H9 (cell line): Measurements from ENCODE around the gene TCF4. TPM values are rescaled to one million over a fixed set of nuclear protein-coding genes. Genes with fewer than 3 reads are reported as not detected.

ENCODE experiments used
- DNase-seq: peaks from one replicate; pipeline ENCODE4 v3.0.0-alpha.2; 2017
- H2AFZ ChIP-seq: one replicate; pipeline ENCODE4 v1.6.1; 2013; ENCODE audit warnings: mild to moderate bottlenecking, low read length, control low read depth, moderate library complexity
- H2AK5ac ChIP-seq: 2 replicates; pipeline ENCODE4 v1.6.1; 2013; ENCODE audit warnings: low read length, control low read depth, mixed read lengths; ENCODE audit not compliant: insufficient read length
- H2BK120ac ChIP-seq: one replicate; pipeline ENCODE4 v1.6.1; 2013; ENCODE audit warnings: low read depth, mild to moderate bottlenecking, low read length, control low read depth, inconsistent platforms; ENCODE audit not compliant: poor library complexity, severe bottlenecking
- H2BK12ac ChIP-seq: 2 replicates; pipeline ENCODE4 v1.6.1; 2013; ENCODE audit warnings: low read length, control low read depth, mixed read lengths, low read depth; ENCODE audit not compliant: insufficient read length
- H2BK15ac ChIP-seq: 2 replicates; pipeline ENCODE4 v1.6.1; 2013; ENCODE audit warnings: low read depth, low read length, control low read depth
- H2BK20ac ChIP-seq: one replicate; pipeline ENCODE4 v1.6.1; 2013; ENCODE audit warnings: low read depth, mild to moderate bottlenecking, low read length, control low read depth, inconsistent platforms; ENCODE audit not compliant: poor library complexity, severe bottlenecking
- H2BK5ac ChIP-seq: 2 replicates; pipeline ENCODE4 v1.6.1; 2013; ENCODE audit warnings: low read length, control low read depth, mixed read lengths; ENCODE audit not compliant: insufficient read length
- H3K14ac ChIP-seq: 2 replicates; pipeline ENCODE4 v1.6.1; 2013; ENCODE audit warnings: low read length, control low read depth; ENCODE audit not compliant: insufficient read depth
- H3K18ac ChIP-seq: 2 replicates; pipeline ENCODE4 v1.6.1; 2013; ENCODE audit warnings: low read depth, mild to moderate bottlenecking, mixed read lengths, low read length, control low read depth; ENCODE audit not compliant: insufficient read length
- H3K23ac ChIP-seq: 2 replicates; pipeline ENCODE4 v1.6.1; 2013; ENCODE audit warnings: low read length, control low read depth, mixed read lengths, low read depth; ENCODE audit not compliant: insufficient read length
- H3K23me2 ChIP-seq: 2 replicates; pipeline ENCODE4 v1.6.1; 2013; ENCODE audit warnings: low read depth, mild to moderate bottlenecking, mixed read lengths, low read length, control low read depth; ENCODE audit not compliant: insufficient read length, poor library complexity, severe bottlenecking
- H3K27ac ChIP-seq: 2 replicates; pipeline ENCODE4 v1.5.1; 2013; ENCODE audit warnings: low read length, control low read depth, mixed read lengths, low read depth; ENCODE audit not compliant: insufficient read length
- H3K27me3 ChIP-seq: 2 replicates; pipeline ENCODE4 v1.6.1; 2013; ENCODE audit warnings: low read length, control low read depth, inconsistent platforms; ENCODE audit not compliant: insufficient read depth
- H3K4ac ChIP-seq: 2 replicates; pipeline ENCODE4 v1.6.1; 2013; ENCODE audit warnings: low read depth, mild to moderate bottlenecking, control low read depth, inconsistent platforms, low read length, moderate library complexity
- H3K4me1 ChIP-seq: 2 replicates; pipeline ENCODE4 v1.6.1; 2013; ENCODE audit warnings: low read length, control low read depth, inconsistent platforms; ENCODE audit not compliant: insufficient read depth
- H3K4me2 ChIP-seq: 2 replicates; pipeline ENCODE4 v1.6.1; 2013; ENCODE audit warnings: low read length, control low read depth, mixed read lengths; ENCODE audit not compliant: insufficient read length, insufficient read depth
- H3K56ac ChIP-seq: 2 replicates; pipeline ENCODE4 v1.6.1; 2013; ENCODE audit warnings: low read depth, mild to moderate bottlenecking, mixed read lengths, low read length, control low read depth; ENCODE audit not compliant: insufficient read length
- H3K79me1 ChIP-seq: 2 replicates; pipeline ENCODE4 v1.6.1; 2013; ENCODE audit warnings: low read depth, mild to moderate bottlenecking, moderate library complexity, low read length, control low read depth, inconsistent platforms; ENCODE audit not compliant: insufficient read depth, poor library complexity, severe bottlenecking
- H3K79me2 ChIP-seq: 2 replicates; pipeline ENCODE4 v1.6.1; 2013; ENCODE audit warnings: low read length, control low read depth, inconsistent platforms; ENCODE audit not compliant: insufficient read depth
- H3K9ac ChIP-seq: 2 replicates; pipeline ENCODE4 v1.6.1; 2013; ENCODE audit warnings: low read length, control low read depth, mixed read lengths; ENCODE audit not compliant: insufficient read length; ENCODE audit errors: extremely low read depth
- H3K9me3 ChIP-seq: one replicate; pipeline ENCODE4 v1.6.1; 2013; ENCODE audit warnings: low read depth, low read length, inconsistent platforms; ENCODE audit not compliant: control insufficient read depth
- H3T11ph ChIP-seq: one replicate; pipeline ENCODE4 v1.6.1; 2013; ENCODE audit warnings: mild to moderate bottlenecking, low read length, control low read depth, inconsistent platforms
- H4K20me1 ChIP-seq: one replicate; pipeline ENCODE4 v1.6.1; 2013; ENCODE audit not compliant: control insufficient read depth, insufficient read length, insufficient read depth
- H4K5ac ChIP-seq: 2 replicates; pipeline ENCODE4 v1.6.1; 2013; ENCODE audit warnings: low read depth, mild to moderate bottlenecking, mixed read lengths, low read length, control low read depth; ENCODE audit not compliant: insufficient read length
- H4K8ac ChIP-seq: replicated peaks from 2 replicates; pipeline ENCODE4 v1.6.1; 2013; ENCODE audit warnings: low read length, control low read depth, mixed read lengths, low read depth; ENCODE audit not compliant: insufficient read length
- H4K91ac ChIP-seq: 2 replicates; pipeline ENCODE4 v1.6.1; 2013; ENCODE audit warnings: low read depth, mild to moderate bottlenecking, moderate library complexity, mixed read lengths, low read length, control low read depth; ENCODE audit not compliant: insufficient read length
- H3K27ac Mint-ChIP-seq, 3 experiments: 2 replicates in 2 of 3; 3 replicates in 1 of 3; pipeline ENCODE4 v1.8.0; 2020 to 2021; ENCODE audit warnings: mixed read lengths in 3 of 3, mild to moderate bottlenecking in 1 of 3, moderate library complexity in 1 of 3
- H3K27me3 Mint-ChIP-seq: 2 replicates; pipeline ENCODE4 v1.8.0; 2021; ENCODE audit warnings: low read depth, mild to moderate bottlenecking, moderate library complexity, mixed read lengths
- H3K36me3 Mint-ChIP-seq, 3 experiments: 2 replicates in 2 of 3; 3 replicates in 1 of 3; pipeline ENCODE4 v1.8.0; 2020 to 2021; ENCODE audit warnings: low read depth in 3 of 3, mixed read lengths in 3 of 3; ENCODE audit not compliant: insufficient read depth in 1 of 3
- H3K4me1 Mint-ChIP-seq, 2 experiments: 2 replicates each; pipeline ENCODE4 v1.8.0; 2020; ENCODE audit warnings: mixed read lengths in 2 of 2
- H3K4me3 Mint-ChIP-seq, 2 experiments: 2 replicates in 1 of 2; 3 replicates in 1 of 2; pipeline ENCODE4 v1.8.0; 2020 to 2021; ENCODE audit warnings: mild to moderate bottlenecking in 2 of 2, mixed read lengths in 2 of 2, moderate library complexity in 1 of 2
- H3K9me3 Mint-ChIP-seq, 2 experiments: 2 replicates in 1 of 2; 3 replicates in 1 of 2; pipeline ENCODE4 v1.8.0; 2020; ENCODE audit warnings: mild to moderate bottlenecking in 2 of 2, mixed read lengths in 2 of 2, moderate library complexity in 1 of 2
- WGBS: extraction: QIAGEN DNeasy Blood & Tissue Kit; methylation state at CpG from one replicate; pipeline ENCODE4 v1.1.7; 2013; ENCODE audit warnings: missing lambda C conversion rate, low lambda C conversion rate, mixed read lengths; ENCODE audit not compliant: insufficient read length; ENCODE audit errors: extremely low coverage; 5-methylcytosine and 5-hydroxymethylcytosine counted together
- total RNA-seq: library from RNA; stranded (reverse); gene quantifications from 2 replicates; pipeline ENCODE4 v1.2.1, GENCODE V29; 2021
- TF ChIP-seq, protein P1 (sequence below): fragments of 200-600 bp; sonication (generic); conservative IDR thresholded peaks from 3 replicates; pipeline ENCODE4 v1.8.0; 2021; ENCODE audit warnings: antibody characterized with exemption, mild to moderate bottlenecking

Gene TCF4
- total RNA-seq, 1 experiment from 2014 or later, result 99.4 TPM

DNA sequence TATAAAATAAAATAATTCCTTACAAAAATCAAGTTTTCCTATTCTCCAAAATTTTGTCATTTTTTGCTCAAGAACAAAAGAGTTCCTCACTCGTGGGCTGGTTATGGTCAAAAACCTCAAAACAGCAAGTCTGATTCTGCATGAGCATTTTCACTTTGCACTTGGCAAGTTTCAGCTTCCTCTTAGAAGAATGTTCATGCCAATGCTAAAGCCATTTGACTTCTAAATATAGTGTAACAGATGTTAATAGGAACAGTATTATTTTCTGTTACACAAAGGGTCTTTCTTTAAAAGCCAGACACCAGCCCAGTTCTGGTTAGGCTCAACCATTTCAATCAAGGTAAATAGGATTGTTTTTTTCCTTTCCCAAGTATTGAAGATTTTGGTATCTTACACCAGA, 367.5 kb downstream of the TCF4 start:
- Histone ChIP-seq H4K5ac (no peak overlapping the region), H3K18ac (no peak overlapping the region), H3K56ac (no peak overlapping the region), H3K4me2 (no peak overlapping the region), H3T11ph (no peak overlapping the region), H3K9ac (no peak overlapping the region), H3K79me2 (no peaks in the 10 kb centered on the region), H3K27ac (no peak overlapping the region), H3K4ac (no peak overlapping the region), H3K9me3 (no peaks in the 10 kb centered on the region), H2BK5ac (no peak overlapping the region), H3K23ac (no peak overlapping the region), H2BK12ac (no peak overlapping the region), H3K4me1 (peaks cover 2% of the 10 kb centered on the region; the same call in 1 of the 2 replicates), H2BK20ac (no peak overlapping the region), H2BK120ac (no peak overlapping the region), H4K20me1 (no peaks in the 10 kb centered on the region), H2AK5ac (no peak overlapping the region), H3K23me2 (no peaks in the 10 kb centered on the region), H2BK15ac (no peak overlapping the region), H4K8ac (no peak overlapping the region), H3K27me3 (no peaks in the 10 kb centered on the region), H4K91ac (no peak overlapping the region), H2AFZ (no peak overlapping the region), H3K79me1 (no peaks in the 10 kb centered on the region), H3K14ac (no peak overlapping the region)
- no CpG with 5 or more reads among the region's 1 CpG for WGBS
- Mint-ChIP-seq H3K27ac (no peak overlapping the region), H3K9me3 (no peaks in the 10 kb centered on the region), H3K4me1 (peaks cover 7 to 9% of the 10 kb centered on the region in 2 experiments), H3K27me3 (peaks cover 2% of the 10 kb centered on the region; the same call in 1 of the 2 replicates), H3K4me3 (no peak overlapping the region), H3K36me3 (peaks cover 0 to 9% (median 6%) of the 10 kb centered on the region in 3 experiments; a peak in 2 of 7 replicates)
- DNase-seq, result no peak
- TF ChIP-seq, protein P1, sequence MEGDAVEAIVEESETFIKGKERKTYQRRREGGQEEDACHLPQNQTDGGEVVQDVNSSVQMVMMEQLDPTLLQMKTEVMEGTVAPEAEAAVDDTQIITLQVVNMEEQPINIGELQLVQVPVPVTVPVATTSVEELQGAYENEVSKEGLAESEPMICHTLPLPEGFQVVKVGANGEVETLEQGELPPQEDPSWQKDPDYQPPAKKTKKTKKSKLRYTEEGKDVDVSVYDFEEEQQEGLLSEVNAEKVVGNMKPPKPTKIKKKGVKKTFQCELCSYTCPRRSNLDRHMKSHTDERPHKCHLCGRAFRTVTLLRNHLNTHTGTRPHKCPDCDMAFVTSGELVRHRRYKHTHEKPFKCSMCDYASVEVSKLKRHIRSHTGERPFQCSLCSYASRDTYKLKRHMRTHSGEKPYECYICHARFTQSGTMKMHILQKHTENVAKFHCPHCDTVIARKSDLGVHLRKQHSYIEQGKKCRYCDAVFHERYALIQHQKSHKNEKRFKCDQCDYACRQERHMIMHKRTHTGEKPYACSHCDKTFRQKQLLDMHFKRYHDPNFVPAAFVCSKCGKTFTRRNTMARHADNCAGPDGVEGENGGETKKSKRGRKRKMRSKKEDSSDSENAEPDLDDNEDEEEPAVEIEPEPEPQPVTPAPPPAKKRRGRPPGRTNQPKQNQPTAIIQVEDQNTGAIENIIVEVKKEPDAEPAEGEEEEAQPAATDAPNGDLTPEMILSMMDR, result no peak
